H4 (cell line): Measurements from ENCODE around the gene PURB. TPM values are rescaled to one million over a fixed set of nuclear protein-coding genes. Genes with fewer than 3 reads are reported as not detected.
A peak's percentile ranks its signal among the peaks of the same experiment; 100 is the strongest.
"Not testable (repeated sequence)": the region's sequence is repeated elsewhere in the genome, so short reads cannot be mapped to it uniquely, and the experiment has no call there.

Experiments
- DNase-seq: peaks from one replicate; pipeline ENCODE4 v3.0.0-alpha.2; 2015; ENCODE audit warnings: low spot score
- total RNA-seq: library from RNA; depleted of rRNA; stranded (reverse); fragments of >200 nt; shearing (Covaris generic); gene quantifications from 2 replicates; pipeline ENCODE4 v1.2.3, GENCODE V29; 2014; rRNA removed

PURB gene
- total RNA-seq: 19.8 and 21.1 TPM in 2 replicates

- peak; percentile 100 for DNase-seq
Measured at GRCh38 chr7:44885394-44886317, at the start of gene PURB. PURB (minus strand) TSS chr7:44885530; CDS start chr7:44885348, 182 bp downstream.

DNA sequence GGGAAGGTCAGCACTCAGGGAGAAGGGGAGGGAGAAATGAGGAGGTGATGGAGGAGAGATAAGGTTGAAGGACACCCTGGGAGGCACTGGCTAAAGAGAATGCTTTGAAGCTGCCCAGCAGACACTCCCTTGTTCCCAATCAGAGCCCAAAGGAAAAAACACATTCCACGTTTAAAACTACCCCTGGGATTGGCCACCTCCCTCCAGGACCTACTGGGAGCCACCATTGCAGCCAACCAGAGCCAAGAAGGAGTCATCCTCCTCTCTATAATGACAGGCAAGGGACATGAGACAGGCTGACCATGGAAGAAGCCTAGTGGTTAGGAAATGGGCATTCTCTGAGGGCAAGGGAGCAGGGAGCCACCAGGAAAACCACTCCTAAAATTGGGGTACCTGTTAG, 49.7 kb upstream of the PURB start:
- DNase-seq: no peak

GRCh38 chr7:44934510-44934909, 49.2 kb upstream of the PURB start:
- DNase-seq: not testable (repeated sequence)

DNA sequence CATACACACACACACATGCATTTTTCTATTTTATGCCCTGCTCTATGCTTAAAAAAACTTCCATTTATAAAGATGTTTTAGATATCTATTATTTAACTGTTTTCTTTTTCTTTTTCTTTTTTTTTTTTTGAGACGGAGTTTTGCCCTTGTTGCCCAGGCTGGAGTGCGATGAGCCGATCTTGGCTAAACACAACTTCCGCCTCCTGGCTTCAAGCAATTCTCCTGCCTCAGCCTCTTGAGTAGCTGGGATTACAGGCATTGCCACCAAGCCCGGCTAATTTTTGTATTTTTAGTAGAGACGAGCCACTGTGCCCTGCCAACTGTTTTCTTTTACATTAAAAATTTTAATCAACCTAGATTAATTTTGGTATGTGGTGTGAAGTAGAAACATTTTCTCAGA, 45.6 kb upstream of the PURB start:
- no peak for DNase-seq

DNA sequence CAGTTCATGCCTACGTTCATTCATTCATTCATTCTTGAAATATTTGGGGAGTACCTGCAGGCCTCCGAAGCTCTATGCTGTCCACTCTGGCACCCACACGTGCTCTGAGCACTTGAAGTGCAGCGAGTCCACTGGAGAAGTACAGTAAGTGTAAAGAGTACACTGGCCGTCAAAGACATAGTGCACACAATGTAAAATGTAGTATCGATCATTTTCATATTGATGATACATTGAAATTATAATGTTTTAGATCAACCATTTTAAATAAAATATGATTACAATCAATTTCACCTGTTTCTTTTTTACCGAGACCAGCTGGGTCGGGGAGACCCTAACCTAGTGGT, 37.0 kb upstream of the PURB start:
- no peak for DNase-seq

- DNase-seq: peak; percentile 84
Measured at GRCh38 chr7:44921607-44922350, 36.4 kb upstream of the PURB start.

- no peak for DNase-seq
Measured at GRCh38 chr7:44920119-44920518, 34.8 kb upstream of the PURB start.

DNA sequence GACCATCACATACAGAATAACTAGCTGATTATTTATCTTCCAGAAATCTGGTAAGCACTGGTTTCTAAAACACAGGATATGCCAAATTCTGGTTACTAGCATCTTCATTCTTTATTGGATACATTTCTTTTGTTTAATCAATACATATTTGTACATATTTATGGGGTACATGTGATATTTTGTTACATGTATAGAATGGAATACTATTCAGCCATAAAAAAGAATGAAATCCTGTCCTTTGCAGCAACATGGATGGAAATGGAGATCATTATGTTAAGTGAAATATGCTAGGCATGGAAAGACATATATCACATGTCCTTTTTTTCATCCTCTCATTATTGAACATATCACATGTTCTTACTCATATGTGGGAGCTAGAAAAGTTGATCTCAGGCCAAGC, 32.7 kb upstream of the PURB start:
- no peak for DNase-seq

DNA sequence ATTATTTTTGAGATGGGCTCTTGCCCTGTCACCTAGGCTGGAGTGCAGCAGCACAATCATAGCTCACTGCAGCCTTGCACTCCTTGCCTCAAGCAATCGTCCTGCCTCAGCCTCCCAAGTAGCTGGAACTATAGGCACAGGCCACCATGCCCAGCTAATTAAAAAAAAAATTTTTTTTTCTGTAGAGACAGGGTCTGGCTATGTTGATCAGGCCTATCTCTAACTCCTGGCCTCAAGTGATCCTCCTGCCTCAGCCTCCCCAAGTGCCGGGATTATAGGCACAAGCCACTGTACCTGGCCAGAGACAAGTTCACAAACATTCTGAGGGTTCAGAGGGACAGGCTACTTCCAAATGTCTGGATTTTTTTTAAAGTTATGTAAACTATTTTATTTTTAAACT, 32.1 kb upstream of the PURB start:
- DNase-seq: no peak

- no peak for DNase-seq
Measured at GRCh38 chr7:44914992-44915607, 29.8 kb upstream of the PURB start.

- peak; percentile 58 for DNase-seq
Measured at GRCh38 chr7:44912775-44913347, 27.5 kb upstream of the PURB start.

- no peak for DNase-seq
Measured at GRCh38 chr7:44911911-44912310, 26.6 kb upstream of the PURB start.

DNA sequence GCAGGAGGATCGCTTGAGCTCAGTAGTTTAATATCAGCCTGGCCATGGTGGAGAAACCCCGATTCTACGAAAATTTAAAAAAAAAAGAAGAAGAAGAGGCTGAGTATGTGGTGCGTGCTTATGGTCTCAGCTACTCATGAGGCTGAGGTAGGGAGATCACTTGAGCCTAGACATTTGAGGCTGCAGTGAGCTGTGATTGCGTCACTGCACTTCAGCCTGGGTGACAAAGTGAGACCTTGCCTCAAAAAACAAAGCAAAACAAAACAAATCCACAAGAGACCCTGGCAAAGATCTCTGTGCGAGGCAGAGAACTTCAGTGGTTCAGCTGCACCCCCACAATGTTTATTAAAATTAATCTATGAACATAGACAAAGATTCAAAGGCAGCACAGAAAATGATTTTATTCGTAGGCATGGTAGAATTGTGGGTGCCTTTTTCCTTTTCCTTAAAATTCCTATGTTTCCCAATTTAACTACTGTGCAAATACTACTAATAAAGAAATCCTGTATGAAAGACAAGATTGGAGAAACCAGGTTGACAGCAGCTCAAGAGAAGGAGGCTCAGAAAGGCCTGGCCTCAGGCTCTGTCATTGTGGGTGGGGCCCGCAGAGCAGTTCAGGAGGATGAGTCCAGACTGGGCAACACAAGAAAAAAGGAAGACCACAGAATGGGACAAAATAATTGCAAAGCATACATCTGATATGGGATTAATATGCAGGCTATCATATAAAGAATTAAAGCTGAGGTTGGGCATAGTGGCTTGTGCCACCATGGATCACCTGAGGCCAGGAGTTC, 24.5 kb upstream of the PURB start:
- DNase-seq: no peak

DNA sequence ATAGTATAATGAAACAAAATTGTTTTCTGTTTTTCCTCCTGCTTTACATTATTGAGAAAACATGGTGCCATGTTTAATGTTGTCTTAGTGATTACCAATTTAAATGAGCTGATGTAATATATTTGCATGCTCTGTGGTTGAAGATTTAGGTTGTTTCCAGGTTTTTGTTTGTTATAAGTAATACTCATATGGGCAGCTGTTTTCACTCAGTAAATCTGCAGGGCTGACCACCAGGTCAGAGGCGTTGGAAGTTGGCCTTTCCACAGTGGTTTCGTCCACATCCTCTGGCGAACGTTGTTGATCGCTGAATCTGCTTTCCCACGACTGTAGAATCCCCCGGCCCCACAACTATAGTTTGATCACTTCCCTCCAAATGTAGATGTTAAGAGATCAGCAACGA, 21.6 kb upstream of the PURB start:
- no peak for DNase-seq

GRCh38 chr7:44905002-44905635, 19.8 kb upstream of the PURB start:
- DNase-seq: no peak

DNA sequence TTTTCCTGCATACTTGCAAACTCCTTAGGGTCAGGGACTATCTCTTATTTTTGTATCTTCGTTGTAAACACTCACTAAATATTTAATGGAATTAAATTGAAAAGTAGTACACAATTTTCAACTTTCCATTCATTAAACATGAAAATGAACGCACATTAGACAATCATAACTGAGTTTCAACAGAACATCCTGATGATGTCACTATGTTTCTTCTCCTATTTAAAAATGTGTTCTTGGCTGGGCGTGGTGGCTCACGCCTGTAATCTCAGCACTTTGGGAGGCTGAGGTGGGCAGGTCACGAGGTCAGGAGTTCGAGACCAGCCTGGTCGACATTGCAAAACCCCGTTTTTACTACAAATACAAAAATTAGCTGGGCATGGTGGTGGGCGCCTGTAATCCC, 14.1 kb upstream of the PURB start:
- no peak for DNase-seq

- DNase-seq: no peak
Measured at GRCh38 chr7:44898039-44898438, 12.7 kb upstream of the PURB start.

DNA sequence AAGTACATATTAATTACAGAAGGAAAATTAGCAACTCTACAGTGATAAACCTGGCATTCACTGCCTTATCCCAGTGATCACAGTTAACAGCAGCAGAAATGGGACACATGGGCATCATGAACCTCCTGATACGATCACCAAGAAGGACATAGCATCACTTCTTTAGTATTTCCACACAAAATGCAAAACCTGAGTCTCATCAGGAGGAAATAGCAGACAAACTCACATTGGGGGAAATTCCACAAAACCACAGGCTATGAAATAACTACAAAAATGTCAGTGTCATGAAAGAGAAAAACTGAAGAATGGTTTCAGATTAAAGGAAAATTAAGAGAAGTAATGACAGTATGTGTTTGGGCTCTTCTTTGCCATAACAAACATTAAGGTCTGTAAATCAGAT, 12.0 kb upstream of the PURB start:
- DNase-seq: no peak

DNA sequence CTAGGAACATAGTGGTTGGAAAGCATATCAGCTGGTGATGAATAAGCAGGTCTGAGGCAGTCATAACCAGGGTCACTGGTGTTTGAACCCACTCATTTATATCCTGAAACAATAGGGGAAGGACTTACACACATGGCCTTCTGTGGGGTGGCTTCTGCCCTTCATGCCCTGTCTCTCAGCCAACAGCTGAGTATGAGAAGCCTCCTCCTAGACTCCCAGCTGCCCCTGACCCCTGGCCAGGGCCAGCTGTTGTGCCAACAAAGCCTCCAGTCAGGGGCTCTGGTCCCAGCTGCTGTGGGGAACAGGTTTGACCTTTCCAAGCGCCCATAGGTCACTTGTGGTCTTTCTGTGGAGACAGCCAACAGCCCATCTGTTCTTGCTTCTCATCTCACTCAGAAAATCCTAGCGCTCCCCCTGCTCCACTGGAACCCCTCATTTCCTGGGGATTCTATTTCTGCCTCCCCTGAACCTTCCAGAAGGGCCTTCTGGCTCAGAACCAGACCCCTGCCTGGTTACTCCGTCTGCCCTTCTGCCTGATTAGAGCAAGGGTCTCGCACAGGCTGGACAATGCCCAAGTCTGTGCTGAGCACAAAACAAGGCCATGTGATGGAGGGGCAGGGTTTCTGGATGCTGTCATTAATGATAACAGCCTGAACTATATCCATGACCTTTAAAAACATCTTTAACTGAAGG, 9.7 kb upstream of the PURB start:
- DNase-seq: no peak

DNA sequence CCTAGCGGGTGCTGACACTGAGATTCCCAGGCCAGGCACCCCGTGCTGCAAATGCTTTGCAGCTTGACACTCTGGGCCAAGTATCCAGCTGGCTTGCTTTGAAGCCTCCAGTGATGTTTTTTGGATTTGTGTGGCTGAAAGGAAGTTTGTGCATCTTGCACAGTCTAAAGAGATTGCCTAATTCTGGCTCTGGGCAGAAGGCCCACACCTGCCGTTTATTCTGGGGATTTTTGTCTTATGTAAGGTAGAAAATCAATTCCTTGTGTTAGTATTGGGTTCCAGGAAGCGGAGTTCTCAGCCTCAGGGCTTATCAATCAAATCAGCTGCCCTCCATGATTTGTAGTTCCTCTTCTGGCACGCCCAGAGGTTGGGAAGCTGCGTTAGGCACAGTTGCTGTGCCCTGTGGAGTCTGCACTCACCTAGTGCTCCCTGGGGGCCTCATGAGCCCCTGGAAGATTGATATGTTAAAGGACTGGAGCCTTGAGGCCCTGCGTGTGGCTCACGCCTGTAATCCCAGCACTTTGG, 8.4 kb upstream of the PURB start:
- no peak for DNase-seq
